Keratinocyte (primary cell): ENCODE measurements around the gene CDON. TPM values are rescaled to one million over a fixed set of nuclear protein-coding genes. Genes with fewer than 3 reads are reported as not detected.

Source experiments
- DNase-seq: peaks from one replicate; pipeline ENCODE4 v3.0.0-alpha.2; 2011; ENCODE audit warnings: low read depth, missing footprints, low spot score
- FAIRE-seq: peaks from 2 replicates; lab custom pipeline; 2011; peaks lifted over from hg19 to GRCh38; lab: Jason Lieb, UNC
- H2AFZ ChIP-seq: 2 replicates; pipeline ENCODE4 v1.6.0; 2012; ENCODE audit warnings: low read length, control low read depth, inconsistent platforms; ENCODE audit not compliant: control insufficient read depth
- H3K27ac ChIP-seq: 2 replicates; pipeline ENCODE4 v1.5.1; 2011; ENCODE audit warnings: low read length; ENCODE audit not compliant: control insufficient read depth, insufficient read depth
- H3K27me3 ChIP-seq: 3 replicates; pipeline ENCODE4 v1.6.0; 2011; ENCODE audit warnings: low read length; ENCODE audit not compliant: control insufficient read depth, insufficient read depth; ENCODE audit errors: extremely low read depth
- H3K36me3 ChIP-seq, 2 experiments: 2 replicates in 1 of 2; 3 replicates in 1 of 2; pipeline ENCODE4 v1.5.1; 2011; ENCODE audit warnings: low read length in 2 of 2, mild to moderate bottlenecking in 1 of 2; ENCODE audit not compliant: control insufficient read depth in 2 of 2, insufficient read depth in 2 of 2; ENCODE audit errors: extremely low read depth in 1 of 2
- H3K4me1 ChIP-seq: 3 replicates; pipeline ENCODE4 v1.5.1; 2011; ENCODE audit warnings: low read length; ENCODE audit not compliant: control insufficient read depth, insufficient read depth; ENCODE audit errors: extremely low read depth
- H3K4me2 ChIP-seq: 3 replicates; pipeline ENCODE4 v1.6.0; 2011; ENCODE audit warnings: low read depth, low read length; ENCODE audit not compliant: control insufficient read depth, insufficient read depth; ENCODE audit errors: extremely low read depth
- H3K4me3 ChIP-seq, 3 experiments: fragments of 200-600 bp in 1 of 3; sonication (generic) in 1 of 3; 2 replicates in 2 of 3; 3 replicates in 1 of 3; pipeline ENCODE4 v1.5.1; 2011 to 2016; ENCODE audit warnings: low read length in 3 of 3, mild to moderate bottlenecking in 3 of 3, control low read depth in 2 of 3, inconsistent platforms in 1 of 3, low read depth in 1 of 3, mixed read lengths in 1 of 3, mixed run types in 1 of 3, moderate library complexity in 1 of 3; ENCODE audit not compliant: control insufficient read depth in 2 of 3, insufficient read depth in 2 of 3; ENCODE audit errors: extremely low read depth in 1 of 3
- H3K79me2 ChIP-seq: 2 replicates; pipeline ENCODE4 v1.6.0; 2012; ENCODE audit warnings: low read length; ENCODE audit not compliant: control insufficient read depth, insufficient read depth
- H3K9ac ChIP-seq: 3 replicates; pipeline ENCODE4 v1.6.0; 2011; ENCODE audit warnings: low read length; ENCODE audit not compliant: control insufficient read depth, insufficient read depth; ENCODE audit errors: extremely low read depth
- H3K9me1 ChIP-seq: 3 replicates; pipeline ENCODE4 v1.6.0; 2011; ENCODE audit warnings: low read length; ENCODE audit not compliant: control insufficient read depth, insufficient read depth; ENCODE audit errors: extremely low read depth
- H3K9me3 ChIP-seq: 2 replicates; pipeline ENCODE4 v1.5.1; 2012; ENCODE audit warnings: low read depth, low read length; ENCODE audit not compliant: control insufficient read depth
- H4K20me1 ChIP-seq: 3 replicates; pipeline ENCODE4 v1.6.0; 2011; ENCODE audit warnings: low read length; ENCODE audit not compliant: control insufficient read depth, insufficient read depth; ENCODE audit errors: extremely low read depth
- EZH2 ChIP-seq: IDR thresholded peaks from one replicate; pipeline ENCODE4 v1.6.1; 2012; ENCODE audit warnings: inconsistent platforms, mild to moderate bottlenecking, low read length, moderate library complexity
- dilution Hi-C: fragments of 300-500 bp; cut with MboI; formaldehyde crosslinking; loops from one replicate; pipeline ENCODE4 v1.7.0; 2020; ENCODE audit warnings: low sequenced_read_pairs; ENCODE audit not compliant: extremely low pct_ligation_motif_present
- polyA plus RNA-seq, 5 experiments: library from polyadenylated mRNA; depleted of rRNA in 3 of 5; stranded (reverse) in 3 of 5; stranded (forward) in 1 of 5; unstranded in 1 of 5; fragments of >200 nt; gene quantifications; 1 replicate in 1 of 5; 2 replicates in 3 of 5; 3 replicates in 1 of 5; pipeline versions ENCODE4 v1.2.1 to v1.2.3, GENCODE V29; 2011 to 2012; ENCODE audit warnings: missing spikeins in 2 of 5, low read depth in 1 of 5, low replicate concordance in 1 of 5
- TF ChIP-seq, protein P1 (sequence below), 3 experiments: IDR thresholded peaks in 1 of 3; conservative IDR thresholded peaks in 1 of 3; optimal IDR thresholded peaks in 1 of 3; 2 replicates in 2 of 3; 3 replicates in 1 of 3; pipeline versions ENCODE3 to v1.5.1; 2011; ENCODE audit warnings: low read length in 3 of 3, mild to moderate bottlenecking in 3 of 3, moderate library complexity in 2 of 3, control low read depth in 1 of 3, inconsistent platforms in 1 of 3; ENCODE audit not compliant: insufficient read depth in 2 of 3; ENCODE audit errors: extremely low read depth in 1 of 3

CDON gene
- polyA plus RNA-seq, 1 donor (not counting 4 experiments of a cell fraction or from before 2014, with no cell fraction given): 1.0 TPM

DNA sequence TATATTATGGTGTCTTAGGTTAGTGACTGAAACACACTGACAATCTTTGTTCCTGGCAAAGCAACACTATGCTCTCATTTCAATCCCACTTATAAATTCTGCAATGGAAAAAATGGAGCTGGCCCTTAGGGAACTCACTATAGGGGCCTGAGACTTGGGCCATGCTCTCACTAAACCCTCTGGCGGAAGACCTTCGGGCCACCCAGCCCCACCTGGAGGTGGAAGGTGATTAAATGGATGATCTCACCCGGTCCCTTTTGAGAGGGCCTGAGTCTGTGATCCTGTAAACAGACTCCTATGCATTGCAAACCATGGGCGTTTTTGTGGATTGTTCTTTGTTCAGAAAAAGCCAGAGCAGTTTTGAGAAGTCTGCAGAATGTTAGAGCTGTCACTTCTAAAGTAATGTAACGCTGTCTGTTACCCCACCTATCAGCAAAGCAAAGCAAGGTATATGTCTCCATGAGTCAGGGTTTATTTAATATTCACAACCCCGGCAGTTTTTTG, 17.0 kb upstream of the CDON start:
- no peaks in the 10 kb centered on the region for H3K36me3 ChIP-seq
- H3K9me1 ChIP-seq: no peaks in the 10 kb centered on the region
- dilution Hi-C loops: no loop called here
- no peak overlapping the region for H3K4me2 ChIP-seq
- no peak overlapping the region for H2AFZ ChIP-seq
- FAIRE-seq: peak; percentile 53
- no peak overlapping the region for H3K4me3 ChIP-seq
- peaks cover 7% of the 10 kb centered on the region for H3K4me1 ChIP-seq
- H3K79me2 ChIP-seq: no peaks in the 10 kb centered on the region
- no peak for DNase-seq
- peaks cover 7% of the 10 kb centered on the region for H3K27me3 ChIP-seq
- H3K9me3 ChIP-seq: no peaks in the 10 kb centered on the region
- no peak overlapping the region for H3K27ac ChIP-seq
- TF ChIP-seq, protein P1, sequence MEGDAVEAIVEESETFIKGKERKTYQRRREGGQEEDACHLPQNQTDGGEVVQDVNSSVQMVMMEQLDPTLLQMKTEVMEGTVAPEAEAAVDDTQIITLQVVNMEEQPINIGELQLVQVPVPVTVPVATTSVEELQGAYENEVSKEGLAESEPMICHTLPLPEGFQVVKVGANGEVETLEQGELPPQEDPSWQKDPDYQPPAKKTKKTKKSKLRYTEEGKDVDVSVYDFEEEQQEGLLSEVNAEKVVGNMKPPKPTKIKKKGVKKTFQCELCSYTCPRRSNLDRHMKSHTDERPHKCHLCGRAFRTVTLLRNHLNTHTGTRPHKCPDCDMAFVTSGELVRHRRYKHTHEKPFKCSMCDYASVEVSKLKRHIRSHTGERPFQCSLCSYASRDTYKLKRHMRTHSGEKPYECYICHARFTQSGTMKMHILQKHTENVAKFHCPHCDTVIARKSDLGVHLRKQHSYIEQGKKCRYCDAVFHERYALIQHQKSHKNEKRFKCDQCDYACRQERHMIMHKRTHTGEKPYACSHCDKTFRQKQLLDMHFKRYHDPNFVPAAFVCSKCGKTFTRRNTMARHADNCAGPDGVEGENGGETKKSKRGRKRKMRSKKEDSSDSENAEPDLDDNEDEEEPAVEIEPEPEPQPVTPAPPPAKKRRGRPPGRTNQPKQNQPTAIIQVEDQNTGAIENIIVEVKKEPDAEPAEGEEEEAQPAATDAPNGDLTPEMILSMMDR (optimal IDR thresholded peaks at IDR 0.05 in 1 of 3, IDR thresholded peaks at IDR 0.05 in 1 of 3, conservative IDR thresholded peaks at IDR 0.05 in 1 of 3; ENCODE audit: extremely low read depth in 1 of 3, insufficient read depth in 2 of 3, low read length in 3 of 3): no peak
- no peak for TF ChIP-seq EZH2
- no peaks in the 10 kb centered on the region for H4K20me1 ChIP-seq
- H3K9ac ChIP-seq: no peak overlapping the region

DNA sequence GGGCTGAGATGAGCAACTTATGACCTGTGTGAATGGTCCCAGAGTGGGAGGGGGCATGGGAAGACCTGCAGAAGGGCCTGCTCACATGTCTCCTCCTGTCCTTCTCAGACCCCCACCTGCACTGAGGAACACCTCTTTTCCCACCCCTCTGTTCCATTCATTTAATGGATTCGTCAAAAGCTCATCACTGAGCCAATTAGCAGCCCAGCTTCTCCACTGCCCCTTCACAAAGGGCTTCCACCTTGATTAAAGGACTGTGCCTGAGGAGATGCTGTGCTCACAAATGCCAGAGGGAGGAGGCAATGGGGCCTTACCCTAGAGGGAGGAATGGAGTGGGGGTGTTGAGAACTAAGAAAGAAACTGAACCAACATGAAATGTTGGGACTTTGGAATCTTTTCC, 14.0 kb upstream of the CDON start:
- dilution Hi-C loops: no loop called here
- H4K20me1 ChIP-seq: no peaks in the 10 kb centered on the region
- H3K79me2 ChIP-seq: no peaks in the 10 kb centered on the region
- no peak for FAIRE-seq
- no peak overlapping the region for H3K9ac ChIP-seq
- no peak overlapping the region for H3K4me3 ChIP-seq
- no peaks in the 10 kb centered on the region for H3K9me3 ChIP-seq
- H3K9me1 ChIP-seq: no peaks in the 10 kb centered on the region
- TF ChIP-seq, protein P1 (optimal IDR thresholded peaks at IDR 0.05 in 1 of 3, IDR thresholded peaks at IDR 0.05 in 1 of 3, conservative IDR thresholded peaks at IDR 0.05 in 1 of 3; ENCODE audit: extremely low read depth in 1 of 3, insufficient read depth in 2 of 3, low read length in 3 of 3): no peak
- TF ChIP-seq EZH2: no peak
- no peak overlapping the region for H3K27ac ChIP-seq
- H3K36me3 ChIP-seq: no peaks in the 10 kb centered on the region
- no peak overlapping the region for H2AFZ ChIP-seq
- H3K27me3 ChIP-seq: no peaks in the 10 kb centered on the region
- peaks cover 10% of the 10 kb centered on the region for H3K4me1 ChIP-seq
- no peak for DNase-seq
- H3K4me2 ChIP-seq: no peak overlapping the region
